Forelimb muscle (tissue), 1 donor: ENCODE data around the gene C21orf58. TPM values are rescaled to one million over a fixed set of nuclear protein-coding genes. Genes with fewer than 3 reads are reported as not detected.

Experiments
- DNase-seq: peaks from one replicate; pipeline ENCODE4 v3.0.0-alpha.2; 2013; ENCODE audit warnings: low read depth
- polyA plus RNA-seq: library from polyadenylated mRNA; unstranded; fragments of 120-200 nt; gene quantifications from one replicate; pipeline ENCODE4 v1.2.1, GENCODE V29; 2013; ENCODE audit not compliant: insufficient read length

Gene C21orf58
- polyA plus RNA-seq, 1 donor = 8.2 TPM

DNA sequence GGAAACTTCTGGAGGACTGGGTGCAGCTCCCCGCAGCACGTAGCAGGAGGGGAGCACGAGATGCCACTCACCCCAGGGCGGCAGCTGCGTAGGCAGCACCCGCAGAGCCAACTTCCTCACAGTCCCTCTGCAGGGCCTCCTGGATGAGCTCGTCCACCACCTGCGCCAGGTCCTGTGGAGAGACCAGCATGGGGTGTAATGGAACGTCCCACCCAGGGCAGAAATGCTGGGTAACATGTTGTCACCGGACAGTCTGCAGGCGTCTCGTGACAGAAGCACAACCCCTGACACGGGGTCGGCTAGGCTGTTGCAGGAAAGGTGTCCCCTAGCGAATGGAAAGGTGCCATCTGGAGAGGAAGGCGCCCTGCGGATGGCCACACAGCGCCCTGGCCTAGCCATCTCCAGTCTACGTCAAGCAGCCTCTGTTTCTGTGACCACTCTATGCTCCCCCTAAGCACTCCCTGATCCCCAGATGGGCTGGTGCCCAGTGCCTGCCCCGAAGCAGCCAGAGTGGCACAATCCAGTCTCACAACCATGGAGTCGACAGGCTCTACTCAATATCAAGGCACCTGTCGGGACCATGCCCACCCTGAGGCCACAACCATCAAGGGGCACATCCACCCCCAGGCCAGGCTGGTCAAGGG lies 59.5 kb downstream of the C21orf58 start:
- no peak for DNase-seq

DNA sequence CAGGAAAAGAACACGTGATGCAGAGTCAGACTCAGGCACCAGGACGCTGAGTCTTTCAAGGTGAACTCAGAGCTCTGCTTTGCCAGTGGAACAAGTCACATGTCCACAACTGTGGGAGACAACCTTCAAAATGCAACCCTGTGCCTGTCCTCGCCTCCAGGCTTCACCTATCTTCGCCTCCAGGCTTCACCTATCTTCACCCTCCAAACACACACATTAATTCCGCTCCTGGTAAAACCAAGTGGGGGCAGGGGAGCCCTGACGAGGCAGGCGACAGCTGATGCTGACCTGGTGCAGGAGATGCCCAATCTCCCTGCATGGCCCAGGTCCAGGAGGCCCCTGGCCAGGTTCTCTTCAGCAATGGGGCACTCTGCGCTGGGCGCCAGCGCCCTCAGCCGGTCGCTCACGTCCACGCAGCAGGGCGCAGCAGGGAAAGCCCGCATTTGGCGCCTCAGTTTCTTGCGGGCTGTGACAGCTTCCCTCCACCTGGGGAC lies 67.1 kb downstream of the C21orf58 start:
- no peak for DNase-seq

DNA sequence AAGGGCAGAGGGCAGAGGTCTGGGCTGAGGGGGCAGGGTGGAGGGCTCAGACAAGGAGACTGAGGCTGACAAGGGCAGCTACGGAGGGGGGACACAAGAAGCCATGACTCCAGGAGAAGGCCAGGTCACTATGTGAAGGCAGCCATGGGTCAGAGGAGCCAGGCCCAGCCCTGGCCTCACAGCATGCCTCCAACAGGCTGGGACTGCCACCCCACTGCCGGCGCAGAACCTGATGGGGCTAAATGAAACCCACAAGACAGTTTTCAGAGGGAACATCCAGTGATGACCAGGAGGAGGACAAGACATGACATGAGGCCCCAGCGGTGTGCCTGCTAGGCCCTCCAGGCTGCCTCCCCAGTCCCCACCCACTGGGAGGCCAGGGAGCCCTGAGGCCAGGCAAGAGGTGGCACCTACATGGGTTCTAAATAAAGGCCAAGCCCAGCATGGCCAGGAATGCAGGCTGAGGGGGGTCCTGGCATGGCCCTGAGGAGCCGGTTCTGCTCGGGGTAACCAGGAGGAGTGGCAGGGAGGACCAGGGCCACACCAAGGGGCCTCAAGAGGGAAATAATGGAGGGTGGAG lies 67.8 kb downstream of the C21orf58 start:
- no peak for DNase-seq

DNA sequence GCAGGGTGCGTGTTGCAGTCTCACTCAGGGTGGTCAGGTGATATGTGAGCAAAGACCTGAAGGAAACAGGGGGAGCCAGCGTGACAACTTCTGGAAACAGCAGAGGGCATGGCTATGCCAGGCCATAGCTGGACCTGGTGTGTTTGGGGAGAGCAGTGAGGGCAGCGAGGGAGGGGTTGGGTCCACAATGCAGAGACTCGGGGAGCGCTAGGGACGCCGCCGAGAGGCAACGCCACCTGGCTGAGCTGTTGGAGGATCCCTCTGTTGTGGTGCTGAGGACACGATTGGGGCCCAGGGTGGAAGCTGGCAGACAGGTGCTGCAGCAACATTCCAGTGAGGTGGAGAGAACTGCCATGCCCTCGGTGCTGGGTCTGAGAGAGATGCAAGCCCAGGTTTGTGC lies 68.5 kb downstream of the C21orf58 start:
- no peak for DNase-seq

DNA sequence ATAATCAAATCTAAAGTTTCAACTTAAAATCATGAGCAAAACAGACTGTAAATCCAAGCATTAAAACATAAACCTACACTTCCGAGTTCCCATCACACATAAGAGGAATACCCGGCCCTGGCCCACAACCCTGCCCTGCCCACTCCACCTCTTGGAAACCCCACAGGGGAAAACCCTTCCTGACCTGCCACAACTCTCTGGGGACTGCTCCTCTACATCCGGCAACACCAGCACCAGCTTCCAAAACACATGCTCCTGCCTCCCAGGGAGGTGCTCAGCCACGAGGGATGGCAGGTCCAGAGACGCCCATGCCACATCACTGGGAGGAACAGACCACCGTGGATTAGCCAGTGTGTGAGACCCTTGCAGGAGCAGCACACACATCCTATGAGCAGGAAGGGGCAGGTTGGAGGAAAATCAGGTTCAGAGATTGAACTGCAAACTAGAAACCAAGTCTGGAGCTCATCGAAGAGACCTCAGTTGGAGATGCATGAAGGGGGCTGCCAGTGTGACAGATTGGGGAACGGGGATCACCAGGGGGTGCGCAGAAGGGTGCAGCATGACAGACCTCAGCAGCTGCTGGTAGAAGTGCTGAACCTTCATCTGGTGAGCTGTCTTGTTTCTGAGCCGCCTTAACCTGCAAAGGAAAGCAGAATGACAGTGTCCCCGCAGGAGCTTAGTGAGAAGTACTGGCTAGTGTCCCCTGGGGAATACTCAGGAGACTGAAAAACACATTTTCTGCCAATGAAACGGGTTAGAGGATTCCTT lies 69.3 kb downstream of the C21orf58 start:
- no peak for DNase-seq

DNA sequence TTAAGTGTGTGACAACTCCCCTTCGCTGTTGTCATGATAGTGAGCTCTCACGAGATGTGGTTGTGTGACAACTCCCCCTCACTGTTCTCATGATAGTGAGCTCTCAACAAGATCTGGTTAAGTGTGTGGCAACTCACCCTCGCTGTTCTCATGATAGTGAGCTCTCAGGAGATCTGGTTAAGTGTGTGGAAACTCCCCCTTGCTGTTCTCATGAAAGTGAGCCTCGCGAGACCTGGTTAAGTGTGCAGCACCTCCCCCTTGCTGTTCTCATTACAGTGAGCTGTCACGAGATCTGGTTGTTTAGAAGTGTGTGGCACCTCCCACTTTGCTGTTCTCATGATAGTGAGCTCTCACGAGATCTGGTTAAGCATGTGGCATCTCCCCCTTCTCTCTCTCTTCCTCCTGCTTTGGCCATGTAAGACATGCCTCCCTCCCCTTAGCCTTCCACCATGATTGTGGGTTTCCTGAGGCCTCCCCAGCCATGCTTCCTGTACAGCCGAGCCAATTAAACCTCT lies 70.0 kb downstream of the C21orf58 start:
- no peak for DNase-seq

DNA sequence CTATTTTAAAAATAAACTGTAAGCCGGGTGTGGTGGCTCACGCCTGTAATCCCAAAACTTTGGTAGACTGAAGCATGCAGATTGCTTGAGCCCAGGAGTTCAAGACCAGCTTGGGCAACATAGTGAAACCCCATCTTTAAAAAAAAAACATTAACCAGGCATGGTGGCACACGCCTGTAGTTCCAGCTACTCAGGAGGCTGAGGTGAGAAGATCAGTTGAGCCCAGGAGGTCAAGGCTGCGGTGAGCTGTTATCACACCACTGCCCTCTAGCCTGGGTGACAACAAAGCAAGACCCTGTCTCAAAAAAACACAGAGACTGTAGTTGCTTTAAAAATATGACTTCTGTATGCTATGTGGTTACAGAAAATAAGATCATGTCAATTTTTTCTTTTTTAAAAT lies 70.8 kb downstream of the C21orf58 start:
- DNase-seq = no peak

Other genes with a start within 250 kb of the C21orf58 start
- gene COL6A2, start 225.8 kb downstream of the C21orf58 start, polyA plus RNA-seq = 533 TPM
- 1.5 TPM for gene FTCD, start 168.3 kb downstream of the C21orf58 start, polyA plus RNA-seq
- 8.7 TPM for gene SPATC1L, start 139.4 kb downstream of the C21orf58 start, polyA plus RNA-seq
- 32.0 TPM for gene LSS, start 95.1 kb downstream of the C21orf58 start, polyA plus RNA-seq
- 58.9 TPM for gene MCM3AP, start 38.3 kb downstream of the C21orf58 start, polyA plus RNA-seq
- gene YBEY, start 37.5 kb downstream of the C21orf58 start, polyA plus RNA-seq = 23.4 TPM
- gene PCNT, start 286 bp upstream of the C21orf58 start, polyA plus RNA-seq = 66.6 TPM
- gene DIP2A, start 135.0 kb upstream of the C21orf58 start, polyA plus RNA-seq = 28.9 TPM